Measurements from ENCODE around the gene CCR4.

DNA sequence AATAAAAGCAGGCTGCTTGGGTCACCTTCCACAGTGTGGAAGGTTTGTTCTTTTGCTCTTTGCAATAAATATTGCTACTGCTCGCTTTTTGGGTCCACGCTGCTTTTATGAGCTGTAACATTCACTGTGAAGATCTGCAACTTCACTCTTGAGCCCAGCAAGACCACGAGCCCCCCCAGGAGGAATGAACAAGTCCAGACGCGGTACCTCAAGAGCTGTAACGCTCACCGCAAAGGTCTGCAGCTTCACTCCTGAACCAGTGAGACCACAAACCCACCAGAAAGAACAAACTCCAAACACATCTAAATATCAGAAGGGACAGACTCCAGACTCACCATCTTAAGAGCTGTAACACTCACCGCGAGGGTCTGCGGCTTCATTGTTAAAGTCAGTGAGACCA is 47.5 kb upstream of the CCR4 start:
- TF ChIP-seq, protein P1, sequence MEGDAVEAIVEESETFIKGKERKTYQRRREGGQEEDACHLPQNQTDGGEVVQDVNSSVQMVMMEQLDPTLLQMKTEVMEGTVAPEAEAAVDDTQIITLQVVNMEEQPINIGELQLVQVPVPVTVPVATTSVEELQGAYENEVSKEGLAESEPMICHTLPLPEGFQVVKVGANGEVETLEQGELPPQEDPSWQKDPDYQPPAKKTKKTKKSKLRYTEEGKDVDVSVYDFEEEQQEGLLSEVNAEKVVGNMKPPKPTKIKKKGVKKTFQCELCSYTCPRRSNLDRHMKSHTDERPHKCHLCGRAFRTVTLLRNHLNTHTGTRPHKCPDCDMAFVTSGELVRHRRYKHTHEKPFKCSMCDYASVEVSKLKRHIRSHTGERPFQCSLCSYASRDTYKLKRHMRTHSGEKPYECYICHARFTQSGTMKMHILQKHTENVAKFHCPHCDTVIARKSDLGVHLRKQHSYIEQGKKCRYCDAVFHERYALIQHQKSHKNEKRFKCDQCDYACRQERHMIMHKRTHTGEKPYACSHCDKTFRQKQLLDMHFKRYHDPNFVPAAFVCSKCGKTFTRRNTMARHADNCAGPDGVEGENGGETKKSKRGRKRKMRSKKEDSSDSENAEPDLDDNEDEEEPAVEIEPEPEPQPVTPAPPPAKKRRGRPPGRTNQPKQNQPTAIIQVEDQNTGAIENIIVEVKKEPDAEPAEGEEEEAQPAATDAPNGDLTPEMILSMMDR (tag by site-specific recombination; IDR thresholded peaks at IDR 0.05): no peak
- TF ChIP-seq, protein P2, sequence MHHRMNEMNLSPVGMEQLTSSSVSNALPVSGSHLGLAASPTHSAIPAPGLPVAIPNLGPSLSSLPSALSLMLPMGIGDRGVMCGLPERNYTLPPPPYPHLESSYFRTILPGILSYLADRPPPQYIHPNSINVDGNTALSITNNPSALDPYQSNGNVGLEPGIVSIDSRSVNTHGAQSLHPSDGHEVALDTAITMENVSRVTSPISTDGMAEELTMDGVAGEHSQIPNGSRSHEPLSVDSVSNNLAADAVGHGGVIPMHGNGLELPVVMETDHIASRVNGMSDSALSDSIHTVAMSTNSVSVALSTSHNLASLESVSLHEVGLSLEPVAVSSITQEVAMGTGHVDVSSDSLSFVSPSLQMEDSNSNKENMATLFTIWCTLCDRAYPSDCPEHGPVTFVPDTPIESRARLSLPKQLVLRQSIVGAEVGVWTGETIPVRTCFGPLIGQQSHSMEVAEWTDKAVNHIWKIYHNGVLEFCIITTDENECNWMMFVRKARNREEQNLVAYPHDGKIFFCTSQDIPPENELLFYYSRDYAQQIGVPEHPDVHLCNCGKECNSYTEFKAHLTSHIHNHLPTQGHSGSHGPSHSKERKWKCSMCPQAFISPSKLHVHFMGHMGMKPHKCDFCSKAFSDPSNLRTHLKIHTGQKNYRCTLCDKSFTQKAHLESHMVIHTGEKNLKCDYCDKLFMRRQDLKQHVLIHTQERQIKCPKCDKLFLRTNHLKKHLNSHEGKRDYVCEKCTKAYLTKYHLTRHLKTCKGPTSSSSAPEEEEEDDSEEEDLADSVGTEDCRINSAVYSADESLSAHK (tag by site-specific recombination; IDR thresholded peaks at IDR 0.05): no peak
- TF ChIP-seq ZBTB7A (tag by site-specific recombination; IDR thresholded peaks at IDR 0.05; ENCODE audit: low read depth): no peak
- no peak for TF ChIP-seq SETDB1 (IDR thresholded peaks at IDR 0.05; ENCODE audit: insufficient read length, low read length)
- TF ChIP-seq, protein P3, sequence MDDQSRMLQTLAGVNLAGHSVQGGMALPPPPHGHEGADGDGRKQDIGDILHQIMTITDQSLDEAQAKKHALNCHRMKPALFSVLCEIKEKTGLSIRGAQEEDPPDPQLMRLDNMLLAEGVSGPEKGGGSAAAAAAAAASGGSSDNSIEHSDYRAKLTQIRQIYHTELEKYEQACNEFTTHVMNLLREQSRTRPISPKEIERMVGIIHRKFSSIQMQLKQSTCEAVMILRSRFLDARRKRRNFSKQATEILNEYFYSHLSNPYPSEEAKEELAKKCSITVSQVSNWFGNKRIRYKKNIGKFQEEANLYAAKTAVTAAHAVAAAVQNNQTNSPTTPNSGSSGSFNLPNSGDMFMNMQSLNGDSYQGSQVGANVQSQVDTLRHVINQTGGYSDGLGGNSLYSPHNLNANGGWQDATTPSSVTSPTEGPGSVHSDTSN (CRISPR knock-in tag; IDR thresholded peaks at IDR 0.05): no peak
- no peak for TF ChIP-seq ZNF184 (tag by site-specific recombination; IDR thresholded peaks at IDR 0.05)
- no peak for TF ChIP-seq ZFP41 (tag by site-specific recombination; IDR thresholded peaks at IDR 0.05; ENCODE audit: borderline replicate concordance)
- no peak for TF ChIP-seq KLF1 (tag by site-specific recombination; IDR thresholded peaks at IDR 0.05)
- no peak for TF ChIP-seq ZNF140 (tag by site-specific recombination; IDR thresholded peaks at IDR 0.05)
- TF ChIP-seq ZNF302 (tag by site-specific recombination; IDR thresholded peaks at IDR 0.05; ENCODE audit: low read depth): no peak
- TF ChIP-seq, protein P4, sequence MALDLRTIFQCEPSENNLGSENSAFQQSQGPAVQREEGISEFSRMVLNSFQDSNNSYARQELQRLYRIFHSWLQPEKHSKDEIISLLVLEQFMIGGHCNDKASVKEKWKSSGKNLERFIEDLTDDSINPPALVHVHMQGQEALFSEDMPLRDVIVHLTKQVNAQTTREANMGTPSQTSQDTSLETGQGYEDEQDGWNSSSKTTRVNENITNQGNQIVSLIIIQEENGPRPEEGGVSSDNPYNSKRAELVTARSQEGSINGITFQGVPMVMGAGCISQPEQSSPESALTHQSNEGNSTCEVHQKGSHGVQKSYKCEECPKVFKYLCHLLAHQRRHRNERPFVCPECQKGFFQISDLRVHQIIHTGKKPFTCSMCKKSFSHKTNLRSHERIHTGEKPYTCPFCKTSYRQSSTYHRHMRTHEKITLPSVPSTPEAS (tag by site-specific recombination; IDR thresholded peaks at IDR 0.05): no peak
- TF ChIP-seq ZSCAN23 (tag by site-specific recombination; IDR thresholded peaks at IDR 0.05): no peak
